Uterus (tissue), 2 donors: ENCODE data around the gene SIX6.

Experiments
- POLR2A ChIP-seq, 2 donors: fragments of 450-650 bp; IDR thresholded peaks; one replicate each; pipeline ENCODE4 v1.6.1; 2016; ENCODE audit warnings: antibody characterized with exemption in 2 of 2, mild to moderate bottlenecking in 1 of 2, moderate library complexity in 1 of 2
- TF ChIP-seq, protein P1 (sequence below), 4 experiments: fragments of 200-600 bp in 2 of 4; fragments of 450-650 bp in 2 of 4; sonication (generic) in 2 of 4; IDR thresholded peaks; one replicate each; pipeline ENCODE4 v1.5.1; 2016 to 2019; ENCODE audit warnings: antibody characterized with exemption in 4 of 4, mild to moderate bottlenecking in 2 of 4, moderate library complexity in 1 of 4

DNA sequence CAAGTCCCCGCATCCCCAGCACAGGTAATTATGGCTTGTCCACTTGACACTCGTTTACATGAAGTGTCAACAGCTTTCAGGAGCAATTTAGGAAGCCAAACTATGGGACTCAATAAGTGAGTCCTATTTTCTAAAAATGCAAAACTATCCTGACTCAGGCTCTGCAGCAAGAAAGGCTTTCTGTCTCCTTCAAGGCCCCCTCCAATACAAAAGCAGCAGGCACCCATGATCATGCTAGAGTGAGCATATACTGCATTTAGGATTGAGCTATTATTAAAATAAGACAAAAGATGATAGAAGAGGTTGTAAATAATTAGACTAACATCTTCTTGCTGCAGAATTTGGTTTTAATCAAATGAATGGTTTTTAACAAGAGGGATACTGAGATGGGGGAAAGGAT, 3.2 kb downstream of the SIX6 start:
- TF ChIP-seq, protein P1, sequence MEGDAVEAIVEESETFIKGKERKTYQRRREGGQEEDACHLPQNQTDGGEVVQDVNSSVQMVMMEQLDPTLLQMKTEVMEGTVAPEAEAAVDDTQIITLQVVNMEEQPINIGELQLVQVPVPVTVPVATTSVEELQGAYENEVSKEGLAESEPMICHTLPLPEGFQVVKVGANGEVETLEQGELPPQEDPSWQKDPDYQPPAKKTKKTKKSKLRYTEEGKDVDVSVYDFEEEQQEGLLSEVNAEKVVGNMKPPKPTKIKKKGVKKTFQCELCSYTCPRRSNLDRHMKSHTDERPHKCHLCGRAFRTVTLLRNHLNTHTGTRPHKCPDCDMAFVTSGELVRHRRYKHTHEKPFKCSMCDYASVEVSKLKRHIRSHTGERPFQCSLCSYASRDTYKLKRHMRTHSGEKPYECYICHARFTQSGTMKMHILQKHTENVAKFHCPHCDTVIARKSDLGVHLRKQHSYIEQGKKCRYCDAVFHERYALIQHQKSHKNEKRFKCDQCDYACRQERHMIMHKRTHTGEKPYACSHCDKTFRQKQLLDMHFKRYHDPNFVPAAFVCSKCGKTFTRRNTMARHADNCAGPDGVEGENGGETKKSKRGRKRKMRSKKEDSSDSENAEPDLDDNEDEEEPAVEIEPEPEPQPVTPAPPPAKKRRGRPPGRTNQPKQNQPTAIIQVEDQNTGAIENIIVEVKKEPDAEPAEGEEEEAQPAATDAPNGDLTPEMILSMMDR (IDR thresholded peaks at IDR 0.05) = no peak
- TF ChIP-seq POLR2A (IDR thresholded peaks at IDR 0.05) = no peak
